ENCODE results near the gene NPLOC4. TPM values are rescaled to one million over a fixed set of nuclear protein-coding genes. Genes with fewer than 3 reads are reported as not detected.

The NPLOC4 gene
- total RNA-seq, 3 donors from 2014 or later: 78.4 to 89.5 (median 78.6) TPM

DNA sequence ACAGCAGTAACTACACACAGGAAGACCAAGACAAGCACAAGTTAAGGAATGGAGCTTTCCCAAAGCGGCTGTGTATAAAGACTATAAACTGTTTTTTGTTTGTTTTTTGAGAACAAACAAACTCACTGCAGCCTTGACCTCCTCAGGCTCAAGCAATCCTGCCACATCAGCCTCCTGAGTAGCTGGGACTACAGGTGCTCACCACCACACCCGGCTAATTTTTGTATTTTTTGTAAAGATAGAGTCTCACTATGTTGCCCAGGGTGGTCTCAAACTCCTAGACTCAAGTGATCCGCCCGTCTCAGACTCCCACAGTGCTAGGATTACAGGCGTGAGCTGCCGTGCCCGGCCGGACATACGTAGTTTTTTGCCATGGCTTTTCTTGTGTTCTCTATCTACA lies 23.5 kb upstream of the NPLOC4 start:
- ATAC-seq: no peak
- intact Hi-C loops (cut with DNase I, micrococcal nuclease): no loop called here
- no peak for TF ChIP-seq CTCF (IDR thresholded peaks at IDR 0.05)

GRCh38 chr17:81659038-81659437 lies 22.1 kb upstream of the NPLOC4 start:
- no peak for TF ChIP-seq CTCF (IDR thresholded peaks at IDR 0.05)
- H3K9me3 ChIP-seq: no peaks in the 10 kb centered on the region
- H3K4me3 ChIP-seq: no peak overlapping the region
- no peaks in the 10 kb centered on the region for H3K36me3 ChIP-seq (ENCODE audit: low read depth)
- intact Hi-C loops (cut with DNase I, micrococcal nuclease): no loop called here
- ATAC-seq (no peak), DNase-seq (no peak)
- H3K4me1 ChIP-seq (ENCODE audit: low read depth): peaks cover 4% of the 10 kb centered on the region

More for the DNA sequence above, 23.5 kb upstream of the NPLOC4 start:
- H3K36me3 ChIP-seq (ENCODE audit: low read depth): no peaks in the 10 kb centered on the region
- peaks cover 10% of the 10 kb centered on the region for H3K4me1 ChIP-seq (ENCODE audit: low read depth)
- no peak for DNase-seq
- H3K4me3 ChIP-seq: no peak overlapping the region
- no peaks in the 10 kb centered on the region for H3K9me3 ChIP-seq

DNA sequence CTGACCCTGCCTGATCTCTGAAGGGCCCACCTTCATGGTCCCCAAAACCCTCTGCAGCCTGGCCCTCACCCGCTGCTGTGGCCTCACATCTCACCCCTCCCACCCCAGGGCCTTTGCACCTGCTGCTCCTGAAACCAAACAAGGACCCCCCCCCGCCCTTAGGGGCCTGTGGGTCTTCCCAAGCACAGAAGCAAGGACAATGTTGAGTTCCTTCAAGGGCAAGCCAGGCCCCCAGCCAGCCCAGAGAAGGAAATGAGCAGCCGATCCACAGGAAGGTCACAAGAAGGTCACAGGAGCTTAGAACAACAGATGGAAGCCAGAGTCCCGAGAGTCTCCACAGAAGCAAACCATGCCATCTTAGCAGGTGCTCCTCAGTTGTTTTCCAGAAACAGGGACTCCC lies 19.9 kb upstream of the NPLOC4 start:
- Histone ChIP-seq H3K36me3 (ENCODE audit: low read depth) (no peaks in the 10 kb centered on the region), H3K4me3 (no peak overlapping the region), H3K4me1 (ENCODE audit: low read depth) (peaks cover 4% of the 10 kb centered on the region), H3K9me3 (no peaks in the 10 kb centered on the region)
- no peak for DNase-seq
- no peak for TF ChIP-seq CTCF (IDR thresholded peaks at IDR 0.05)
- intact Hi-C loops (cut with DNase I, micrococcal nuclease): no loop called here
- ATAC-seq: no peak

DNA sequence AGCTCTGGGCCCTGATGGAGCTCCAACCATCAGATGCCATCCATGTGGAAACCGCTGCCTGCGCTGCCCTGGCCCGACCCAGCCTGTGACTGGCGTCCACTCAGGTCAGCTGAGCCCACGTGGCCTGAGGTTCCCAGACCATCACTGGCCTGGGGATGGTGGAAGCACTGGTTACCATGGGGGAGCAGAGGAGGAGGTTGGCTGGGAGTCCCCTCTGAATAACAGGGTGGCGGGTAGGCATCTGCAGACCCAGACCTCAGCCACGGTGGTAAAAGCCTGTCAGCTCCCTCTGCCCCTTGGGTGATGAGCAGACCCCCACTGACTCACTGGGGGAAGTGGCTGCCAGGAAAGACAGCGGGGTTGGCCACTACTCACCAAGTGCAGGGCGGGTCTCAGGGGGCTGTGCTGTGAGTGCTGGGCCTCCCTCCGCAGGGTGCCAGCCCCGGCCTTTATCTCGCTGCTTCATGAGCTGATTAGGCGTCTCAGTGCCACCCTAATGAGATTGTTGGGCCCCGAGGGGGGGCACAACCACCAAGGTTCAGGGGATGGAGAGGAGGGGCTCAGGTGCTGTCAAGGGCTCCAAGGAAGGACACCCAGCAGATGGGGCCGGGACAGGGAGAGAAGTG lies 19.3 kb upstream of the NPLOC4 start, which contains the start of gene PDE6G:
Gene PDE6G, minus strand, starts transcription at position 425 of the 626 bp plus-strand sequence. CDS start 3,237 bp downstream, outside the sequence.
- intact Hi-C loops (cut with DNase I, micrococcal nuclease): no loop called here
- no peaks in the 10 kb centered on the region for H3K36me3 ChIP-seq (ENCODE audit: low read depth)
- DNase-seq (no peak), ATAC-seq (no peak)
- no peak for TF ChIP-seq CTCF (IDR thresholded peaks at IDR 0.05)
- H3K9me3 ChIP-seq: no peaks in the 10 kb centered on the region
- peaks cover 4% of the 10 kb centered on the region for H3K4me1 ChIP-seq (ENCODE audit: low read depth)
- H3K4me3 ChIP-seq: no peak within 1 kb of the TSS

DNA sequence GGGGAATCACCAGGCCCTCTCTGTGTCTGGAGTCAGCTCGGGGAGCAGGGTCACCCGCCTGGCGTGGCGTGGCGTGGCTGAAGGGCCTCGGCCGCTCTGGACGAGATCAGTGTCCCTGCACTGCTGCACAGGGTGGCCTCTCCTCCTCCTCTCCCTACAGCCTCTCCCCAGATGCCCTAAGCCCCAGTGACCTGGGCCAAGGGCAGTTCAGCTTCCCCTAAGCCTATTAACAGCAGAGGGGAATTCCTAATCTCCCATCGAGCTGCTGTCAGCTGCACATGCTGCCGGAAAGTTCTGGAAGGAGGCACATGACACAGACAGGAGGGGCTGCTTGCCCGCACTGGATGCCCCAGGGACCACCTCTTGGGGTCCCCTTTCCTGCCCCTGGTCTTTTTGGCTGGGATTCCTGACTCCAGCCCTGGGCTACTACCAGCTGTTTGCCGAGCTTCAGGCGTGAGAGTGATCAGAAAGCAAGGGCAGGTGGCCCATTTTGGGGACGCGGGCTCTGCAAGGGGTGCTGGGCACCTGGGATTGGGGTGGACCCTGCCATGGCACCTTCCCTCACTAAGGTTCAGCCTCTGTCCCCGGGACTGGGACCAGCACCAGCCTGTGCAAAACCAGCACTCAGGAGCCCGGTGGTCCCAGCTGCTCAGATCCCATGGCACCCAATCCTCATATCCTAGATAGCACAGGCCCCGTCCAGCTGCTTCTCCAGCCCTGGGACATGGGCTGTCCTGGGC lies 18.6 kb upstream of the NPLOC4 start:
- DNase-seq: no peak
- no peak overlapping the region for H3K4me3 ChIP-seq
- TF ChIP-seq CTCF (IDR thresholded peaks at IDR 0.05): no peak
- H3K4me1 ChIP-seq (ENCODE audit: low read depth): peaks cover 4% of the 10 kb centered on the region
- no peaks in the 10 kb centered on the region for H3K9me3 ChIP-seq
- intact Hi-C loops (cut with DNase I, micrococcal nuclease): no loop called here
- H3K36me3 ChIP-seq (ENCODE audit: low read depth): no peaks in the 10 kb centered on the region
- ATAC-seq: no peak

All from mucosa of descending colon (tissue), 3 donors.